ENCODE results near the gene STXBP5L. TPM values are rescaled to one million over a fixed set of nuclear protein-coding genes. Genes with fewer than 3 reads are reported as not detected.

Gene STXBP5L
- total RNA-seq, 1 donor from 2014 or later = 2.1 TPM

- Mint-ChIP-seq H3K9me3 (ENCODE audit: unreplicated experiment) (no peaks in the 10 kb centered on the region), H3K36me3 (ENCODE audit: low read depth, unreplicated experiment) (no peaks in the 10 kb centered on the region), H3K4me3 (ENCODE audit: unreplicated experiment) (no peak overlapping the region), H3K27me3 (ENCODE audit: low read depth, unreplicated experiment) (no peaks in the 10 kb centered on the region), H3K27ac (ENCODE audit: unreplicated experiment) (no peak overlapping the region), H3K4me1 (ENCODE audit: low read depth, unreplicated experiment) (peaks cover 4% of the 10 kb centered on the region)
- no peaks in the 10 kb centered on the region for H3K27me3 ChIP-seq (ENCODE audit: insufficient read depth, low read length)
- H3K36me3 ChIP-seq (ENCODE audit: insufficient read depth, low read length) = peaks cover 3% of the 10 kb centered on the region
- FAIRE-seq (no peak), DNase-seq (ENCODE audit: low read depth) (no peak)
- H3K9ac ChIP-seq (ENCODE audit: low read length) = no peak overlapping the region
- no peaks in the 10 kb centered on the region for H3K79me2 ChIP-seq (ENCODE audit: insufficient read depth, low read length)
- H3K27ac ChIP-seq (ENCODE audit: low read depth, low read length) = no peak overlapping the region
- no peak overlapping the region for H2AFZ ChIP-seq (ENCODE audit: low read depth, low read length)
- no peak overlapping the region for H3K4me3 ChIP-seq (ENCODE audit: insufficient read depth, low read depth, low read length)
- no peaks in the 10 kb centered on the region for H4K20me1 ChIP-seq (ENCODE audit: insufficient read depth, low read length)
- no peak overlapping the region for H3K4me2 ChIP-seq (ENCODE audit: low read length)
- TF ChIP-seq CTCF (IDR thresholded peaks at IDR 0.05; ENCODE audit: insufficient read depth, low read depth, low read length) (no peak), EZH2 (IDR thresholded peaks at IDR 0.05; ENCODE audit: insufficient read depth, low read length) (no peak)
- no peaks in the 10 kb centered on the region for H3K4me1 ChIP-seq (ENCODE audit: insufficient read depth, low read length)
- H3K9me3 ChIP-seq (ENCODE audit: insufficient read depth, low read depth, low read length) = no peaks in the 10 kb centered on the region
Observed at GRCh38 chr3:121430664-121431215, 522.7 kb downstream of the STXBP5L start.

- peak overlapping the region; percentile 57 for H3K4me2 ChIP-seq (ENCODE audit: low read length)
- H3K36me3 ChIP-seq (ENCODE audit: insufficient read depth, low read length) = peaks cover 3% of the 10 kb centered on the region
- Mint-ChIP-seq H3K27ac (ENCODE audit: unreplicated experiment) (no peak overlapping the region), H3K4me3 (ENCODE audit: unreplicated experiment) (no peak overlapping the region), H3K27me3 (ENCODE audit: low read depth, unreplicated experiment) (no peaks in the 10 kb centered on the region), H3K4me1 (ENCODE audit: low read depth, unreplicated experiment) (peaks cover 4% of the 10 kb centered on the region), H3K36me3 (ENCODE audit: low read depth, unreplicated experiment) (no peaks in the 10 kb centered on the region), H3K9me3 (ENCODE audit: unreplicated experiment) (no peaks in the 10 kb centered on the region)
- no peak overlapping the region for H3K9ac ChIP-seq (ENCODE audit: low read length)
- H3K4me3 ChIP-seq (ENCODE audit: insufficient read depth, low read depth, low read length) = no peak overlapping the region
- FAIRE-seq (no peak), DNase-seq (ENCODE audit: low read depth) (peak; percentile 29)
- H3K27ac ChIP-seq (ENCODE audit: low read depth, low read length) = no peak overlapping the region
- no peak for TF ChIP-seq EZH2 (IDR thresholded peaks at IDR 0.05; ENCODE audit: insufficient read depth, low read length)
- no peaks in the 10 kb centered on the region for H4K20me1 ChIP-seq (ENCODE audit: insufficient read depth, low read length)
- H3K9me3 ChIP-seq (ENCODE audit: insufficient read depth, low read depth, low read length) = no peaks in the 10 kb centered on the region
- no peaks in the 10 kb centered on the region for H3K27me3 ChIP-seq (ENCODE audit: insufficient read depth, low read length)
- peak overlapping the region; percentile 45 for H2AFZ ChIP-seq (ENCODE audit: low read depth, low read length)
- no peaks in the 10 kb centered on the region for H3K79me2 ChIP-seq (ENCODE audit: insufficient read depth, low read length)
- no peaks in the 10 kb centered on the region for H3K4me1 ChIP-seq (ENCODE audit: insufficient read depth, low read length)
Observed at GRCh38 chr3:121431726-121432517, 523.9 kb downstream of the STXBP5L start.

- Histone ChIP-seq H3K27me3 (ENCODE audit: insufficient read depth, low read length) (no peaks in the 10 kb centered on the region), H3K9me3 (ENCODE audit: insufficient read depth, low read depth, low read length) (no peaks in the 10 kb centered on the region), H3K4me1 (ENCODE audit: insufficient read depth, low read length) (no peaks in the 10 kb centered on the region), H3K27ac (ENCODE audit: low read depth, low read length) (no peak overlapping the region), H3K4me3 (ENCODE audit: insufficient read depth, low read depth, low read length) (no peak overlapping the region), H3K79me2 (ENCODE audit: insufficient read depth, low read length) (no peaks in the 10 kb centered on the region), H3K9ac (ENCODE audit: low read length) (no peak overlapping the region), H3K36me3 (ENCODE audit: insufficient read depth, low read length) (peaks cover 5% of the 10 kb centered on the region), H2AFZ (ENCODE audit: low read depth, low read length) (no peak overlapping the region), H3K4me2 (ENCODE audit: low read length) (no peak overlapping the region), H4K20me1 (ENCODE audit: insufficient read depth, low read length) (no peaks in the 10 kb centered on the region)
- DNase-seq (ENCODE audit: low read depth) (no peak), FAIRE-seq (no peak)
- Mint-ChIP-seq H3K27ac (ENCODE audit: unreplicated experiment) (no peak overlapping the region), H3K27me3 (ENCODE audit: low read depth, unreplicated experiment) (no peaks in the 10 kb centered on the region), H3K36me3 (ENCODE audit: low read depth, unreplicated experiment) (no peaks in the 10 kb centered on the region), H3K4me3 (ENCODE audit: unreplicated experiment) (no peak overlapping the region), H3K4me1 (ENCODE audit: low read depth, unreplicated experiment) (peaks cover 4% of the 10 kb centered on the region), H3K9me3 (ENCODE audit: unreplicated experiment) (no peaks in the 10 kb centered on the region)
- TF ChIP-seq CTCF (IDR thresholded peaks at IDR 0.05; ENCODE audit: insufficient read depth, low read depth, low read length) (no peak), EZH2 (IDR thresholded peaks at IDR 0.05; ENCODE audit: insufficient read depth, low read length) (no peak)
Observed at GRCh38 chr3:121436074-121436473, 528.1 kb downstream of the STXBP5L start.

Measured in astrocyte (in vitro differentiated cells and primary cell).